Activated CD4-positive, alpha-beta T cell treated with anti-CD3 and anti-CD28 coated beads, Interleukin-2, amount 50 U/mL, for 48 hours (primary cell): ENCODE measurements around the gene CPNE7.
A peak's percentile ranks its signal among the peaks of the same experiment; 100 is the strongest.

Experiments used
- DNase-seq, 2 experiments: peaks; one replicate each; pipeline ENCODE4 v3.0.0-alpha.2; 2020

The CPNE7 gene

GRCh38 chr16:89575247-89576152 is at the start of gene CPNE7:
TSS of gene CPNE7 (plus strand) at chr16:89575758. CDS start at chr16:89575898, 140 bp downstream.
- DNase-seq, result peak; percentile 27 to 28

DNA sequence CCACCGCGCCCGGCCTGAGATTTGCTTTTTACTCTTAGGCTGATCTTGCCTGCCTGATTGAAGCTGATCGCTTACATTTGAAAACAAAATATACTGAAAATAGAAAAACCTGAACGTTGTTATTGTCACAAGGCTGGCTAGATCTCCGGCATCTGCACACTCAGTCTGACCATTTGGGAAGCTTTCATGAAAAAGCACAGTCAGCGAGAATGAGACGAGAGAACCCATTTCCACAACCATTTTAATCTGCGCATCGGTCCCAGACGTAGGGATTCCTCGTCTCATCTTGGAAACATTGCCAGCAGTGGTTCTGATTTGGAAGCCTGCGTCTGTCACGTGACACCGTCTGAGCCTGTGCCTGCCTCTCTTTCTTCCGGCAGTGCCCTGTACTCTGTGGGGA is 46.5 kb upstream of the CPNE7 start:
- DNase-seq, result no peak

GRCh38 chr16:89530401-89531381 is 44.9 kb upstream of the CPNE7 start:
- DNase-seq, result no peak

DNA sequence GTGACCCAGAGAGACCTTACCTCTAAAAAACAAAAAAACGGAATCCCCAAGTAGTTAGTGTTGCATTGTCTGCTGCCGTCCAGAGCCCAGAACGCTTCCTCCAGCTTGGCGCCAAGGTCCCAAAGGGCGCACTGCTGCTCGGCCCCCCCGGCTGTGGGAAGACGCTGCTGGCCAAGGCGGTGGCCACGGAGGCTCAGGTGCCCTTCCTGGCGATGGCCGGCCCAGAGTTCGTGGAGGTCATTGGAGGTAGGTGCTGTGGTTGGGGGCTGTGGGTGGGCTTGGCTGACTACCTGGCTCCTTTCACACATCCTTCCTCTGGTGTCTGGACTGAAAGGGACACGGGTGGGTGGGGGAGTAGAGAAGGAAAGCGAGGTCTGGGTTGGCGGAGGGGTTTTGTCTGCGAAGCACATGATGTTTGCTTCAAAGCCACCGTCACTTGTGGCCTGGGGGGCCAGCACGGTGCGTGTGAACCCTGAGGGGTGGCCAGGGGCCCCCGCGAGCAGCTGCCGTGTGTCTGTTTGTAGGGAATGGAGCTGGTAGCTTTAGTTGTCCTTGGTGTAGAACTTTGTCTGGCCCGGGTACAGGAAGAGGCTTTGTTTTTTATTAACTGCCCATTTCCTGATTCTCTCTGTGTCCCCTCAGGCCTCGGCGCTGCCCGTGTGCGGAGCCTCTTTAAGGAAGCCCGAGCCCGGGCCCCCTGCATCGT is 43.6 kb upstream of the CPNE7 start:
- no peak for DNase-seq

GRCh38 chr16:89534252-89534756 is 41.3 kb upstream of the CPNE7 start:
- peak in 1 of 2 experiments; percentile 12 for DNase-seq

DNA sequence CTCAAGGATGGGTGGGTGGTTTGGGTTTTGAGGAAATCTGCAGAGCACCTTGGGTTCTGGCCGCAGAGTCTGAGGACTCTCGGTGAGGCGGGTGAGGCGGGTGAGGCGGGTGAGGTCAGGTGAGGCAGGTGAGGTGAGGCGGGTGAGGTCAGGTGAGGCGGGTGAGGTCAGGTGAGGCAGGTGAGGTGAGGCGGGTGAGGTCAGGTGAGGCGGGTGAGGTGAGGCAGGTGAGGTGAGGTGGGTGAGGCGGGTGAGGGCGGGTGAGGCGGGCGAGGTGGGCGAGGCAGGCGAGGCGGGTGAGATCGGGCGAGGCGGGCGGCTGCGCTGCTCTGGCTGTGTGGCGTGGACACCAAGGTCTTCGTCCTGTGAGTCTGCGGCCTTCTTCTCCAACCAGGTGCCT is 39.2 kb upstream of the CPNE7 start:
- DNase-seq, result no peak

GRCh38 chr16:89536886-89537548 is 38.5 kb upstream of the CPNE7 start:
- no peak for DNase-seq

- DNase-seq, result no peak
Observed at GRCh38 chr16:89537549-89537925, 38.0 kb upstream of the CPNE7 start.

GRCh38 chr16:89538286-89538685 is 37.3 kb upstream of the CPNE7 start:
- no peak for DNase-seq

- DNase-seq, result no peak
Observed at GRCh38 chr16:89540557-89540956, 35.0 kb upstream of the CPNE7 start.

DNA sequence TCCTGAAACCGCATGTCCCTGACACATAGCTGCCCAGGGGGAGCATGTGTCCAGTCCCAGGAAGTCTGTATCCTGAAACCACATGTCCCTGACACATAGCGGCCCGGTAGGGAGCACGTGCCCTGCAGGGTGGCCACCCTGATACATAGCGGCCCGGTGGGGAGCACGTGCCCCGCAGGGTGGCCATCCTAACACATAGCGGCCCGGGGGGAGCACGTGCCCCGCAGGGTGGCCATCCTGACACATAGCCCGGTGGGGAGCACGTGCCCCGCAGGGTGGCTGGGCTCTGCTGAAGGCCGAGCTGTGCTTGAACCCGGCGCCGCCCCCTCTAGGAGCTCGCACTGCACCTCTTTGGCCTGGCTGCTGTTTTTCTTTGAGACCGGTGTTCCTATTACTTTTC is 33.8 kb upstream of the CPNE7 start:
- no peak for DNase-seq

DNA sequence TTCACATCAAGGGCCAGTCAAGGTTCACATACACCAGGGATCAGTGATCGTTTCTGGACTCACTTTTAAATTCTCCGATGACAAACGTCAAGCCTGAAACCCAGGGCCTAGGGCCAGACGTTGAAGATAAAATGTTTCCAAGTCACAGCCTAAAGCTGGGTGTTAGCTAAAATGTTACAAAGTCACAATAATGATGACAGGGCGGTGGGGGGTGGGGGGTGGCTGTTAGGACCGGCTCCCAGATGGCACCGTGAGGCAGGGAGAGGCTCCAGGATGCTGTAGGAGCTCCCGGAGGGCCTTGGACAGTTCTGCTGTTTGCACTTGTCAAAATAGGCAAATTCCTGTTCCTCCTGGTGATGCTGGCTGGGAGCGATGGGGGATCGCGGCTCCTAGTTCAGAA is 31.4 kb upstream of the CPNE7 start:
- no peak for DNase-seq

- no peak for DNase-seq
Observed at GRCh38 chr16:89544713-89545043, 30.9 kb upstream of the CPNE7 start.

DNA sequence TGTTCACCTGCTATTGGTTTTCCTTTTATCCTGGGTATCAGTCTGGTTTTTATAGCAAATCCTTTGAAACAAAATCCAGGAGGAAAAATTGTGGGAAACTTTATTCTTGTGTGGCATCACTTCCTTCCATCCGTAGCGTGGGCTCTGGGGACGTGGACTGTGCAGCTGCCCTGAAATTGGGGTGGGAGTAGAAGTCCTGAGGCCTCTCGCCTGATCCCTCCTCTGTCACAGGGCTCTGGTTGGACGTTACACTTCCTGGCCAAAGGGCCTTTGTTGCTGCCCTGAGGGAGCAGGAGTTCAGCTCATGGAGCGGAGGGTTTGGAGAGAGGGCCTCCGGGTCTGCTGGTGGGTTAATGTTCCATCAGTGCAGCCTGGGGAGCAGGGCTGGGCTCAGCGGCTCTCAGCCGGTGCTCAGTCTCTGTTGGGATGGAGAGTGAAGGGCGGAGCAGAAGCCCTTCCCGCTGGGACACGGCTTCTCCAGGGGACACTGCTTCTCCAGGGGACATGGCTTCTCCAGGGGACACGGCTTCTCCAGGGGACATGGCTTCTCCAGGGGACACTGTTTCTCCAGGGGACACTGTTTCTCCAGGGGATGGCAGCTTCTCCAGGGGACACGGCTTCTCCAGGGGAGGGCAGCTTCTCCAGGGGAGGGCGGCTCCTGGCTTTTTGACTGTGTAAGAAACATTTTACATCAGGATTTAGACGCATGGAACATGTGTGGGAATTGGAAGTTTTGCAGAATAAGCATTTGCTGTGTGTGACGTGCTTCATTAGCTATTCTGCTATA is 30.3 kb upstream of the CPNE7 start:
- DNase-seq, result no peak

- no peak for DNase-seq
Observed at GRCh38 chr16:89545831-89546574, 29.6 kb upstream of the CPNE7 start.

DNA sequence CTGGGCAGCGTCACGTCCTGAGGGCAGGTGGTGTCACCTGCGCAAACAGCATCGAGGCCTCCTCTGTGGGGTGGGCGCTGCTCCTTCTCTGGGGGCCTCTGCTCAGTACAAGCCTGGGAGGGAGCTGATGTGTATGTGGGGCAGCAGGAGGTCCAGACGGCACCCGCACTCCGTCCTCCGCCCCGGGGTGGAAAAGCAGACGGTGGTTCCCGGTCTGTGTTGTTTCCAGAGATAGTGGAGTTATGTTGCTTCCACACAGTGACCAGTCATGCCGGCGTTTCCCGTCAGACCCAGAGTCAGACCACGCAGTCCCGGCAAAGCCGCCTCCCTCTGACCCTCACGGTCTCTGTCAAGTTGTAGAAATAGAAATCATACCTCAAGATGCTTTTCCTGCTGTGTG is 28.8 kb upstream of the CPNE7 start:
- no peak for DNase-seq

DNA sequence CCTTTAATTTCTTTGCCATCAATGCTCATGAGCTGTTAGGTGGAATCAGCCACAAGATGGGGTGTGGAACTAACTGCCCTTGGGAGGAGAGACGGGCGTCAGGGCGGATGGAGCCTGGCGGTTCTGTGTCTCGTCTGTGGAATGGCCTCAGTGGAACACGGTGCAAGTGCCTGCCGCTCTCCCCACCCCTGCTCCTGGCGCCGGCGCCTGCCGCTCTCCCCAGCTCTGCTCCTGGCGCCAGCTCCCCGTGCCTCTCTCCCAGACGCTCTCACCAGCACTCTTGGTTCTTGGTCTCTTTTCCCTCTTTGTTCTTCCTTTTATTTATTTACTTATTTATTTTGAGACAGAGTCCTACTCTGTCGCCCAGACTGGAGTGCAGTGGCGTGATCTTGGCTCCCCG is 28.3 kb upstream of the CPNE7 start:
- DNase-seq, result no peak

- DNase-seq, result no peak
Observed at GRCh38 chr16:89547860-89548259, 27.7 kb upstream of the CPNE7 start.

- DNase-seq, result no peak
Observed at GRCh38 chr16:89548344-89549006, 27.1 kb upstream of the CPNE7 start.

- DNase-seq, result no peak
Observed at GRCh38 chr16:89549007-89549700, 26.4 kb upstream of the CPNE7 start.
